ENCODE data around the gene AMDHD2. TPM values are rescaled to one million over a fixed set of nuclear protein-coding genes. Genes with fewer than 3 reads are reported as not detected.
"Not testable (repeated sequence)": the region's sequence is repeated elsewhere in the genome, so short reads cannot be mapped to it uniquely, and the experiment has no call there.

AMDHD2 gene
- total and polyA plus RNA-seq, 2 donors = 22.1 to 33.2 TPM

DNA sequence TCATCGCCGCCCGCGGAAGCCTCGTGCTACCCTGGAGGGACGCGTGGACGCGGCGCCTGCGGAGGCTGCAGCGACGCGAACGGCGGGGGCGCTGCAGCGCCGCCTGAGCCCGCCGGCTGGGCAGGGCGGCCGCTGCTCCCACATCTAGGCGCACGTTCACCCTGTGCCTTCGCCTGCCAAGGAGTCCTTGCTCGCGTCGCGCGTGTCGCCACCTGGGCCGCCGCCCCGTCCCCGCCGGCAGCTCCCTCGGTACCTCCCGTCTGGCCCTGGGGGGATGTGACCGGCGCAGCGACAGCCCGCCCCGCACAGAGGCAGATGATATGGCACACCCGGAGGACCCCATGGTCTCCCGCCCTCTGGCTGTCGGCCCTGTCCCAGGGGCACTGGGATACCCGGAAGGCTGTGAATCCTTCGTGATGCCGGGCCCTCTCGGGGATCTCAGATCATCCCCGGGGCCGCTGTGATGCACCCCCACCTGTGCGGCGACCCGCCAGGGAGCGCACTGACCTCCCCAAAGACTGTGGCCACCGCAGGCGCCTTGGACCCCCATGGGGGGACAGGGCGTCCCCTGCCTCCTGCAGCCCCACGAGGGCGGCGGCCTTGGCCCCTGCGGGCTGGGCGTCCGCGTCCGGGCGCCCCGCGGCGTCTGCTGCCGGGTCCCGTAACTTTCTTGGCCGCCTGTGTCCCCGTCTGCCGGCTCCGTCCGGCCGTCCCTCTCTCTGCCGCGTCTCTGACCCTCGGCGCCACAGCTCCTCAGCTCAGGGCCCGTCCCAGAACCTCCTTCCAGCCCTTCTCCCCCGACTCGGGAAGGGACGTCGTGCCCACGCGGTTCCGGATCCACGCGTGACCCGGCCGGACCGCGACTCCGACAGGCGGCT, 45.9 kb upstream of the AMDHD2 start:
- under 1% methylated on average over 100 of the region's 100 CpGs for WGBS
- H3K4me1 ChIP-seq (ENCODE audit: control insufficient read depth in 2 of 2, insufficient read depth in 2 of 2, low read length in 2 of 2) = peaks cover 13 to 48% of the 10 kb centered on the region in 2 donors
- peak in 2 of 9 donors; percentile 56 to 68 for DNase-seq (ENCODE audit: low read depth in 6 of 9, low spot score in 9 of 9)

DNA sequence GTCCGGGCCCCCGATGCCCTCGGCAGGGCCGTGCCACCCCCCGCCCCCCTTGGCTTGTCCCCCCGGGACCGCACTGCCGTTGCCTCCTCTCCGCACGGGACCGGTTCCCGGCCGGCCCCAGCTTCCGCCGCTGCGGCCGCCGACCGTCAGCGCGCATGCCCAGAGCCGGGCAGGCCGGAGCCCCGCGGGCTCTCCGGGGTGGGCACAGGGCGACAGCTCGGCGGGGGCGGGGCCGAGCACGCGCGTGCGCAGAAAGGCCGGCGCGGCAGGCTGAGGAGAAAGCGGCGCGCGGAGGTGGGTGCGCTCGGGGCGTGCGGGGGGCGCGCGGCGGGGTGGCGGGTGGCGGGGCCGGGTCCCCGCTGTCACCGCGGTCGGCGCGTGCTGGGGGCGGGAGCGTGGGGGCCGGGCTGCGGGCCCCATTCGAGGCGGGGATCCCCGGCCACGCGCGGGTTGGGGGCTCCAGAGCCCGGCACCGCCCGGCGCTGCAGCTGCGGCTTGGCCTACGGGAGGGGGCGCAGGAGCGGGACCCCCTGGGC, 45.2 kb upstream of the AMDHD2 start, which contains the start of gene TBC1D24:
TBC1D24 (plus strand) TSS at position 251 of the 536 bp plus-strand sequence. CDS start 21,022 bp downstream, outside the sequence.
- Histone ChIP-seq H3K36me3 (ENCODE audit: control insufficient read depth in 2 of 2, insufficient read depth in 2 of 2, low read length in 1 of 2) (no peaks in the 10 kb centered on the region), H3K27ac (ENCODE audit: low read depth in 1 of 2, low read length in 1 of 2) (peak within 1 kb of the TSS in 1 of 2 donors; percentile 60), H3K27me3 (ENCODE audit: control insufficient read depth in 2 of 2, insufficient read depth in 1 of 2, low read length in 1 of 2) (peaks cover 58 to 60% of the 10 kb centered on the region in 2 donors), H3K4me1 (ENCODE audit: control insufficient read depth in 2 of 2, insufficient read depth in 2 of 2, low read length in 2 of 2) (peaks cover 13 to 41% of the 10 kb centered on the region in 2 donors), H3K9me3 (ENCODE audit: control insufficient read depth in 2 of 2, insufficient read depth in 1 of 2, low read length in 1 of 2) (no peaks in the 10 kb centered on the region), H3K4me3 (ENCODE audit: low read length in 2 of 2) (peak within 1 kb of the TSS; percentile 52 to 83)
- peak in 7 of 9 donors; percentile 50 to 82 (median 71) for DNase-seq (ENCODE audit: low read depth in 6 of 9, low spot score in 9 of 9)
- 1% methylated on average over 77 of the region's 77 CpGs for WGBS

More for the DNA sequence above, 45.9 kb upstream of the AMDHD2 start:
- Histone ChIP-seq H3K27ac (ENCODE audit: low read depth in 1 of 2, low read length in 1 of 2) (peak overlapping the region in 1 of 2 donors; percentile 60), H3K9me3 (ENCODE audit: control insufficient read depth in 2 of 2, insufficient read depth in 1 of 2, low read length in 1 of 2) (no peaks in the 10 kb centered on the region), H3K36me3 (ENCODE audit: control insufficient read depth in 2 of 2, insufficient read depth in 2 of 2, low read length in 1 of 2) (no peaks in the 10 kb centered on the region), H3K4me3 (ENCODE audit: low read length in 2 of 2) (peak overlapping the region; percentile 52 to 83), H3K27me3 (ENCODE audit: control insufficient read depth in 2 of 2, insufficient read depth in 1 of 2, low read length in 1 of 2) (peaks cover 65 to 67% of the 10 kb centered on the region in 2 donors)

DNA sequence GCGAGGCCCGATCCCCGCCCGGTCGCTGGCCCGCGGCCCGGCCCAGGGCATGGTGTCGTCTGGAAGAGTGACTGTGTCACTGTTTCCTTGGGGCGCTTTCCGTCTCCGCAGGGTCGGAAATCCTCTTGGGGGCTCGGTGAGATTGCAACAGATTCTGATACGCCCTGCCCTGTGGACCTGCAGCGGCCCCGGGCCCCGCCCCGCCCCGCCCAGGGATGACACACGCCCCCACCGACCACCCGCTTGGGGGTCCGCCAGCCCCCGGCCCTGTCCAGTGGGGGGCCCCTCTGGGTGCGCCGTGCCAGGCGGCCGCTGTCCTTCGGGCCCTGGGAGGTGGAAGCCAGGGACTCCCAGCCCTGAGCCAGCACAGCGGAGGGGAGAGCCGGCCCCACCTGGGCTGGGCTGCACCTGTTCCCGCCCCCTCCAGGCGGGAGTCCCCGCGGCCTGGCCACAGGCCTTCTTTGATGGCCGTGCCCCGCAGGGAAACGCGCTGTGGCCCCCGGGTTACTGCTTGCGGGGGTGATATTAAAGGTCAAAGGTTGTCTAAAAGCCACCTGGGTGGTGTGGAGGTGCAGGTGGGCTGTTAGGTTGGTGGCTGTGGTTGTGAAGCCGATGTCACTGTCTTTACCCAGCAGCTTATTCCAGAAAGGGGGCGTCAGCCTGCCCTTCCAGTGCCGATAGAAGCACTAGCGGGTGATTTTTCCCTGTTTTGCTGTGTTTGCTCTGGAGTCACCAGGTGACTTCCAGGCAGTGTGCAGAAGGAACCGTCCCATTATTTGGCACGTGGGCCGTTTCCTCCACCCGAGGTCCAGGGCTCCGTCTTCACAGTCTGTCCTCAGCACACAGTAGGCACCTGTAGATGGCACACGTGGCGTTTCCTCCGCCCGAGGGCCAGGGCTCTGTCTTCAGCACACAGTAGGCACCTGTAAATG, 44.5 kb upstream of the AMDHD2 start:
- WGBS = 20% methylated on average over 55 of the region's 55 CpGs
- peaks cover 51 to 53% of the 10 kb centered on the region in 2 donors for H3K27me3 ChIP-seq (ENCODE audit: control insufficient read depth in 2 of 2, insufficient read depth in 1 of 2, low read length in 1 of 2)
- H3K9me3 ChIP-seq (ENCODE audit: control insufficient read depth in 2 of 2, insufficient read depth in 1 of 2, low read length in 1 of 2) = no peaks in the 10 kb centered on the region
- no peak overlapping the region for H3K27ac ChIP-seq (ENCODE audit: low read depth in 1 of 2, low read length in 1 of 2)
- H3K36me3 ChIP-seq (ENCODE audit: control insufficient read depth in 2 of 2, insufficient read depth in 2 of 2, low read length in 1 of 2) = no peaks in the 10 kb centered on the region
- H3K4me3 ChIP-seq (ENCODE audit: low read length in 2 of 2) = peak overlapping the region; percentile 29 to 83
- H3K4me1 ChIP-seq (ENCODE audit: control insufficient read depth in 2 of 2, insufficient read depth in 2 of 2, low read length in 2 of 2) = peaks cover 13 to 35% of the 10 kb centered on the region in 2 donors
- DNase-seq (ENCODE audit: low read depth in 6 of 9, low spot score in 9 of 9) = peak in 1 of 9 donors; percentile 52

DNA sequence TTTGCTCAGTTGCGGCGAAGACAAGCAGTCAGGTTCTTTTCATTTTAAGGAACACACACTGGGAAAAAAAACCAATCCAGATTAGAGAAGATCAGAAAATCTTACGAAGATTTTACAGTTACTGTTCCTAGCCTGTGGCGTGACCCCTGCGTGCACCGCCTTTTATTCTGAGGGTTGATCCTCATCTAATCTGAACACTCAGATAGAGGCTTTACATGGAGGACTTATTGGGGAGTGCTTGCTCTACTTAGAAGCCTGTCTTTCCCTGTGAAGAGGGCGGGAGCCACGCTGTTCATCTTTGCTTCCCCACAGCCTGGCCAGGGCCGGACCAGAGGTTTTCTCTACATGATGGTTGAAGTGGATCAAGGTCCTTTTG, 43.8 kb upstream of the AMDHD2 start:
- Histone ChIP-seq H3K36me3 (ENCODE audit: control insufficient read depth in 2 of 2, insufficient read depth in 2 of 2, low read length in 1 of 2) (no peaks in the 10 kb centered on the region), H3K27me3 (ENCODE audit: control insufficient read depth in 2 of 2, insufficient read depth in 1 of 2, low read length in 1 of 2) (peaks cover 44 to 46% of the 10 kb centered on the region in 2 donors), H3K4me3 (ENCODE audit: low read length in 2 of 2) (no peak overlapping the region), H3K4me1 (ENCODE audit: control insufficient read depth in 2 of 2, insufficient read depth in 2 of 2, low read length in 2 of 2) (peaks cover 10 to 32% of the 10 kb centered on the region in 2 donors), H3K27ac (ENCODE audit: low read depth in 1 of 2, low read length in 1 of 2) (no peak overlapping the region), H3K9me3 (ENCODE audit: control insufficient read depth in 2 of 2, insufficient read depth in 1 of 2, low read length in 1 of 2) (no peaks in the 10 kb centered on the region)
- WGBS = 97% methylated on average over 9 of the region's 9 CpGs
- no peak for DNase-seq (ENCODE audit: low read depth in 6 of 9, low spot score in 9 of 9)

DNA sequence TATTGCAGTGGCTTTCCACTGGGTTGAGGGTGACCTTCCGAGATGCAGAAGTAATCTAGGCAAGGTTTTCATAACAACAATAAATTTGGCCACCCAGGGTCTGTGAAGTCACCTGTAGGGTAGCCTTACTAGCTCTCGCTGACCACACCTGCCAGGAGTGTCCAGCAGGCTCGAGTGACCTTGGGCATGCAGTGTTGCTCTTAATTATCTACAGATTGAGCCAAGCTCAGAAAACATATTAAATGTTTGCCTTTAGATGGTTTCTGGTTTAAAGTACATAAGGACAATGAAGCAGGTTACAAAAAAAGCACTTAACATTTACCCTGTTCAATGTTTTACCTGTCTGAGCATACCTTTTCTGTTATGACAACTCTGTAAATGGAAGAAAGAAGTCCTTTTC, 43.4 kb upstream of the AMDHD2 start:
- no peak overlapping the region for H3K27ac ChIP-seq (ENCODE audit: low read depth in 1 of 2, low read length in 1 of 2)
- WGBS = 95% methylated on average over 3 of the region's 3 CpGs

DNA sequence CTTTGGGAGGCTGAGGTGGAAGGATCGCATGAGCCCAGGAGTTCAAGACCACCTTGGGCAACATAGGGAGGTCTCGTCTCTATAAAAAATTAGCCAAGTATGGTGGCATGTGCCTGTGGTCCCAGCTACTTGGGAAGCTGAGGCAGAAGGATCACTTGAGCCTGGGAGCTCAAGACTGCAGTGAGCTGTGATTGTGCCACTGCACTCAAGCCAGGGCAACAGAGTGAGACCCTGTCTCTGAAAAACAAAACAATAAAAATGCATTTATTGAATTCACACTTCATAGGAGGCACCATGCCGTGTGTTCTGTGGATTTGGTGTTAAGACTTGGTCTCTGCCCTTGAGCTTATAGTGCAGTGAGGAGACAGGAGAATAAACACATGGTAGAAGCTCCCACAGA, 42.8 kb upstream of the AMDHD2 start:
- Histone ChIP-seq H3K27me3 (ENCODE audit: control insufficient read depth in 2 of 2, insufficient read depth in 1 of 2, low read length in 1 of 2) (peaks cover 34 to 36% of the 10 kb centered on the region in 2 donors), H3K36me3 (ENCODE audit: control insufficient read depth in 2 of 2, insufficient read depth in 2 of 2, low read length in 1 of 2) (no peaks in the 10 kb centered on the region), H3K4me1 (ENCODE audit: control insufficient read depth in 2 of 2, insufficient read depth in 2 of 2, low read length in 2 of 2) (peaks cover 5 to 28% of the 10 kb centered on the region in 2 donors), H3K4me3 (ENCODE audit: low read length in 2 of 2) (no peak overlapping the region), H3K27ac (ENCODE audit: low read depth in 1 of 2, low read length in 1 of 2) (no peak overlapping the region), H3K9me3 (ENCODE audit: control insufficient read depth in 2 of 2, insufficient read depth in 1 of 2, low read length in 1 of 2) (no peaks in the 10 kb centered on the region)
- no peak for DNase-seq (ENCODE audit: low read depth in 6 of 9, low spot score in 9 of 9)
- WGBS = 99% methylated on average over 3 of the region's 3 CpGs

More for the DNA sequence above, 43.4 kb upstream of the AMDHD2 start:
- H3K4me1 ChIP-seq (ENCODE audit: control insufficient read depth in 2 of 2, insufficient read depth in 2 of 2, low read length in 2 of 2) = peaks cover 6 to 31% of the 10 kb centered on the region in 2 donors
- H3K4me3 ChIP-seq (ENCODE audit: low read length in 2 of 2) = no peak overlapping the region
- peaks cover 40 to 42% of the 10 kb centered on the region in 2 donors for H3K27me3 ChIP-seq (ENCODE audit: control insufficient read depth in 2 of 2, insufficient read depth in 1 of 2, low read length in 1 of 2)
- H3K9me3 ChIP-seq (ENCODE audit: control insufficient read depth in 2 of 2, insufficient read depth in 1 of 2, low read length in 1 of 2) = no peaks in the 10 kb centered on the region
- H3K36me3 ChIP-seq (ENCODE audit: control insufficient read depth in 2 of 2, insufficient read depth in 2 of 2, low read length in 1 of 2) = no peaks in the 10 kb centered on the region
- DNase-seq (ENCODE audit: low read depth in 6 of 9, low spot score in 9 of 9) = no peak

DNA sequence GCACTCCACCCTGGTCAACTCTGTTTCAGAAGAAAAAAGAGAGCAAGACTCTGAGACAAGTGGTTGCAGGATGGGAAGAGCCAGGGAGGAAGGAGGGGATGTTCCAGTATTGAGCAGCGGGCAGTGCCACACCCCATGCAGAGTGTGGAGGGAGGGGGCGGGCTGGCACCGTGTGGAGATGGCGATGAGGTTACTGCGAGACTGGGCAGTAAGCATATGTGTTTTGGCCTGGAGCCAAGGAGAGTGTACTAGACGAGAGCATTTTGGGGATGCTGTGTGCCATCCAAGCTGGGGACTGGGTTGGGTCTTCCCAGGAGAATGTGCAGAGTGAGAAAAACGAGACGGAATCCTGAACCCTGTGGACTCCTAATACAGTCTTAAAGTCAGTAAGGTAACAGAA, 41.9 kb upstream of the AMDHD2 start:
- 95% methylated on average over 8 of the region's 8 CpGs for WGBS
- Histone ChIP-seq H3K9me3 (ENCODE audit: control insufficient read depth in 2 of 2, insufficient read depth in 1 of 2, low read length in 1 of 2) (no peaks in the 10 kb centered on the region), H3K36me3 (ENCODE audit: control insufficient read depth in 2 of 2, insufficient read depth in 2 of 2, low read length in 1 of 2) (no peaks in the 10 kb centered on the region), H3K27me3 (ENCODE audit: control insufficient read depth in 2 of 2, insufficient read depth in 1 of 2, low read length in 1 of 2) (peaks cover 25 to 27% of the 10 kb centered on the region in 2 donors), H3K4me3 (ENCODE audit: low read length in 2 of 2) (no peak overlapping the region), H3K4me1 (ENCODE audit: control insufficient read depth in 2 of 2, insufficient read depth in 2 of 2, low read length in 2 of 2) (peaks cover 5 to 30% of the 10 kb centered on the region in 2 donors), H3K27ac (ENCODE audit: low read depth in 1 of 2, low read length in 1 of 2) (no peak overlapping the region)
- DNase-seq (ENCODE audit: low read depth in 6 of 9, low spot score in 9 of 9) = no peak

DNA sequence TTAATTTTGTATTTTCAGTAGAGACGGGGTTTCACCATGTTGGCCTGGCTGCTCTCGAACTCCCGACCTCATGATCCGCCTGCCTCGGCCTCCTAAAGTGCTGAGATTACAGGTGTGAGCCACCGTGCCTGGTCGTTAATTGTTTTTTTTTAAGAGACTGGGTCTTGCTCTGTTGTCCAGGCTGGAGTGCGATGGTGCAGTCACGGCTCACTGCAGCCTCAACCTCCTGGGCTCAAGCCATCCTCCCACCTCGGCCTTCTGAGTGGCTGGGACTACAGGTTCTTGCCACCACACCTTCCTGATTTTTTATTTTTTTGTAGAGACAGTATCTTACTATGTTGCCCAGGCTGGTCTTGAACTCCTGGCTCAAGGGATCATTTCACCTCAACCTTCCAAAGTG, 40.2 kb upstream of the AMDHD2 start:
- peaks cover 5 to 24% of the 10 kb centered on the region in 2 donors for H3K4me1 ChIP-seq (ENCODE audit: control insufficient read depth in 2 of 2, insufficient read depth in 2 of 2, low read length in 2 of 2)
- not testable (repeated sequence) for DNase-seq (ENCODE audit: low read depth in 6 of 9, low spot score in 9 of 9); H3K27ac ChIP-seq (ENCODE audit: low read depth in 1 of 2, low read length in 1 of 2); H3K4me3 ChIP-seq (ENCODE audit: low read length in 2 of 2); H3K9me3 ChIP-seq (ENCODE audit: control insufficient read depth in 2 of 2, insufficient read depth in 1 of 2, low read length in 1 of 2); H3K36me3 ChIP-seq (ENCODE audit: control insufficient read depth in 2 of 2, insufficient read depth in 2 of 2, low read length in 1 of 2)
- WGBS = 95% methylated on average over 10 of the region's 10 CpGs
- peaks cover 13 to 15% of the 10 kb centered on the region in 2 donors for H3K27me3 ChIP-seq (ENCODE audit: control insufficient read depth in 2 of 2, insufficient read depth in 1 of 2, low read length in 1 of 2)
